Cardiac fibroblast (primary cell): ENCODE results near the gene PKIB.

Experiments used
- DNase-seq, 2 donors: peaks; one replicate each; pipeline versions ENCODE4 v3.0.0 to v3.0.0-alpha.2; 2010; ENCODE audit warnings: low read depth in 2 of 2
- H3K4me3 ChIP-seq, 2 donors: replicated peaks in 1 of 2; 1 replicate in 1 of 2; 2 replicates in 1 of 2; pipeline ENCODE4 v1.5.1; 2011; ENCODE audit warnings: low read depth in 2 of 2, low read length in 2 of 2, mild to moderate bottlenecking in 2 of 2, moderate library complexity in 1 of 2
- TF ChIP-seq, protein P1 (sequence below): IDR thresholded peaks from one replicate; pipeline ENCODE4 v1.5.1; 2011; ENCODE audit warnings: low read depth, mild to moderate bottlenecking, low read length, inconsistent platforms

Gene PKIB, protein sequence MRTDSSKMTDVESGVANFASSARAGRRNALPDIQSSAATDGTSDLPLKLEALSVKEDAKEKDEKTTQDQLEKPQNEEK

DNA sequence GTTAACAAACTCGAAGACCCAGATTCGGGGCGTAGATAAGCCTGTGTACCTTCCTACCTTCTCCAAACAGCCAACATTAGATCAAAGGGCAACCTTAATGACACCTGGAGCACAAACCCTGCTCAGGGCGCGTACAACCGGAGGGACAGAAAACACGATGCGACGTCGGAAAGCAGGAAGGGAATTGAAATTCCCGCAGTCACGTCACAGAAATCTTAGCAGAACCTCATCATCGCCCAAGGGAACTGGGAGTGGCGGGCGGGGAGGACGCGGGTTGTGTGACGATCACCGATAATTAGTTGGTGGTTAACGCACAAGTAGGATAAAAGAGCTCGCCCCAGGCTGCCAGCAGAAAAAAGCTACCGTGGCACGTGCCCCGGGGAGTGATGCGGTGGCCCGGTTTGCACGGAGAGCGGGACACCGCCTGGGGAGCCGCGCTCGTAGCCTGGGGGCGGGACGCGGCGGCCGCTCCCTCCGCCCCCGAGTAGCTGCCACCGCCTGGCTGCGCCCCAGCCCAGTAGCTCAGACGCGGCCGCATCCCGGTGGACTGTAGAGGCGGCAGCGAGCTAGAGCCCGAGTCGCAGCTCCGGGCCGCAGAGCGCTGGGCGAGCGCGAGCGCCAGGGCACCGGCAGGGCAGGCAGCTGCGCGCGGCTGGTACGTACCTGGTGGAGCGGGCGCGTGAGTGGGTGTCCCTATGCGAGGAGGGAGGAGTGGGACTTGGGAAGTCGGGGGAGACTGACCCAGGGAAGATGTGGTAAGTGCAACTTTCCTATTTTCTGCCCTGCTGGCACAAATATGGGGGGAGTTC, at the start of gene PKIB:
PKIB (plus strand) TSS at position 525 of the 809 bp plus-strand sequence. CDS start 107,390 bp downstream, outside the sequence.
- DNase-seq = peak; percentile 54 to 56
- H3K4me3 ChIP-seq = peak within 1 kb of the TSS; percentile 49 to 60
- TF ChIP-seq, protein P1, sequence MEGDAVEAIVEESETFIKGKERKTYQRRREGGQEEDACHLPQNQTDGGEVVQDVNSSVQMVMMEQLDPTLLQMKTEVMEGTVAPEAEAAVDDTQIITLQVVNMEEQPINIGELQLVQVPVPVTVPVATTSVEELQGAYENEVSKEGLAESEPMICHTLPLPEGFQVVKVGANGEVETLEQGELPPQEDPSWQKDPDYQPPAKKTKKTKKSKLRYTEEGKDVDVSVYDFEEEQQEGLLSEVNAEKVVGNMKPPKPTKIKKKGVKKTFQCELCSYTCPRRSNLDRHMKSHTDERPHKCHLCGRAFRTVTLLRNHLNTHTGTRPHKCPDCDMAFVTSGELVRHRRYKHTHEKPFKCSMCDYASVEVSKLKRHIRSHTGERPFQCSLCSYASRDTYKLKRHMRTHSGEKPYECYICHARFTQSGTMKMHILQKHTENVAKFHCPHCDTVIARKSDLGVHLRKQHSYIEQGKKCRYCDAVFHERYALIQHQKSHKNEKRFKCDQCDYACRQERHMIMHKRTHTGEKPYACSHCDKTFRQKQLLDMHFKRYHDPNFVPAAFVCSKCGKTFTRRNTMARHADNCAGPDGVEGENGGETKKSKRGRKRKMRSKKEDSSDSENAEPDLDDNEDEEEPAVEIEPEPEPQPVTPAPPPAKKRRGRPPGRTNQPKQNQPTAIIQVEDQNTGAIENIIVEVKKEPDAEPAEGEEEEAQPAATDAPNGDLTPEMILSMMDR = peak; percentile 27

DNA sequence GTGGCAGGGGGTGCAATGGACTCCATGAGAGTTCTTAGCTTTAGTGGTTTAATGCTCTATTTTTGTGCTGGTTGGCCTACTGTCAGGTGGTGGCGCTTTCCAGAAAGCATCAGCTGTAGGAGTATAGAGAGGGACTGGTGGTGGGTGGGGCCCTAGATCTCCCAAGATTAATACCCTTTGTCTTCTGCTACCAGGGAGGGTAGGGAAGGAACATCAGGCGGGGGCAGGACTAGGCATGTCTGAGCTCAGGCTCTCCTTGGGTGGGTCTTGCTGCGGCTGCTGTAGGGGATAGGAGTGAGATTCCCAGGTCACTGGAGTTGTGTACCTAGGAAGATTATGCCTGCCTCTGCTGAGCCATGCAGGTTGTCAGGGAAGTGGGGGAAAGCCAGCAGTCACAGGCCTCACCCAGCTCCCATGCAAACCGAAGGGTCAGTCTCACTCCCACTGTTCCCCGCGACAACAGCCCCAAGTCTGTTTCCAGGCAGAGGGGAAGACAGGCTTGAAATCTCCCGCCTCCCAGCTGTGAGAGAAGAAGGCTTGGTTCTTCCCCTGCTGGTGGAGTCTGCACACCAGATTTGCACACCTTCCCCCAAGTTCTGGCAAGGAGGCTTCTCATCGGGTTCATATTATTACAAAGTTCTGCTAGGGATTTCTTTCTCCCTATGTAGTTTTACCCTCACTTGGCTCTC, 46.7 kb upstream of the PKIB start:
- DNase-seq = no peak
- no peak overlapping the region for H3K4me3 ChIP-seq
- TF ChIP-seq, protein P1 = no peak

DNA sequence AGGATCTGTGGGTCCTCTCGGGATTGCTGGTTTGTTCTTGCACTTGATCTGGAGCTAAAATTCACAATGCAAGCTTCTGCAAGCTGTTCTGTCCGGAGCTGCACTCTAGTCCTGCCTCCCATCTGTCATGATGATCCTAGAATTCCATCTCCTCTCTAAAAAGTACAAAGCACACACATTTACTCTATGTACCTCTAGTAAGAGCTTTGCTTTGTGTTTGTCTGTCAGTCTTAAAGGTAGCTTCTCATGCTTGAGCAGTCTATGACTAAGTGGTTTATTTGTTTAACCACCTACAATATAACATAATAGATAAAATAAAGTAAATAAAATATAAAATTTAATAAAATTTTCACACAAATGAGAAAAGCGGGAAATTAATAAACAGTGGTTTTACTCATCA, 46.0 kb upstream of the PKIB start:
- no peak overlapping the region for H3K4me3 ChIP-seq
- TF ChIP-seq, protein P1 = no peak
- no peak for DNase-seq

DNA sequence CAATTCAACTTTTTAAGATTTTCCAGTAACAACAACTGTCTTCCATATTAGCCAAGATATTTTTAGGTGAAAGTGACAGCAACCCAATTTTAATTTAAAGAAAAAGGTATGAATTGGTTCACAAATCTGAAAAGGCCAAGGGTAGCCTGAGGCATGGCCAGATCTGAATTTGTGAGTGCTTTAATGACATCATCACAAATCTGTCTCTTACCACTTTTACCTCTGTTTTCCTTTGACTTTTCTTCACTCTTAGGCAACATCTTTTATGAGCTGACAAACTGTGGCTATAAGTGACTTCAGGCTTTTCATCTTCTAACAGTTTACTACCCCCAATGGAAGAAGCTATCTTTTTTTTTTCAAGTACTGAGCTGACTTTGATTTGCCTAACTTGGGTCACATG, 44.5 kb upstream of the PKIB start:
- TF ChIP-seq, protein P1 = no peak
- DNase-seq = no peak
- H3K4me3 ChIP-seq = no peak overlapping the region

DNA sequence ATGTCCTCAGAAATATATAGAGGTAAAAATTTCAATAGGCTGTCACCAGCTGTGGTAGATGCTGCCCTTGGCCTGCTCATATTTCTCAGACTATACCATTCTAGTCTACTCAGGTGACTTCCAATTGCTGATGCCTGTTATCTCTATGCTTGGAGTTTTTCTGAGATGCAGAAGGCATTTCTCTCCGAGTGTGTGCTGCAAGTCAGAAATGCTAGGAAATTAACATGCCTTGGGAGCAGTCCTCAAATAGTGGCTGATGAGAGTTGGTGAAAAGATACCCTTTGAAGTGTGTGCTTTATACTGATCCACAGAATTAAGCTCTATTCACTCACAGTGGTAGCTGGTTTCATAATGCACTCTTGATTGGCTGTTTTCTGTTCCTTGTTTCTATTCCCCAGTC, 43.2 kb upstream of the PKIB start:
- DNase-seq = no peak
- no peak overlapping the region for H3K4me3 ChIP-seq
- TF ChIP-seq, protein P1 = no peak

DNA sequence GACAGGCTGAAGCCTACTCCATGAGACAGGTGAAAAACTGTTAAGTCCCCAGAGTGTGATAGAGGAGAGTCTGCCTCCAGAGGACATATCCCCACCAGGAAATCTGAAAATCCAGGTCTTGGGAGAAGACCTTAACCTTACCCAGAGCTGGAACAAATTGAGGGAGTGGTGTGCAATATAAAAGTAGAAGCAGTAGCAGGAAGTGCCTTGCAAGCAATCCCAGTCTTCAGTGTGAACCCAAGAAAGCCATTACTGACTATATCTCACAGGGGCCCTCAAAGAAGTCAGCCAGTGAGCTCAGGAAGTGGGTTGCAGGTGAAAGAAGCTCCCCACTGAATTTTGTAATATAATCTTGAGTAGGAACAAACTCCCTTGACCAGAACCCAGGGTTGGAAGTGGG, 41.9 kb upstream of the PKIB start:
- DNase-seq = no peak
- TF ChIP-seq, protein P1 = no peak
- H3K4me3 ChIP-seq = no peak overlapping the region
